CD4-positive, alpha-beta T cell treated with Interleukin-15 for 1 hour (primary cell): ENCODE measurements around the gene CNTNAP2.

Experiments
- DNase-seq: peaks from one replicate; pipeline ENCODE4 v3.0.0-alpha.2; 2020

Gene CNTNAP2

GRCh38 chr7:147903536-147904218 lies 1787.1 kb downstream of the CNTNAP2 start:
- DNase-seq, result no peak

GRCh38 chr7:147904219-147904576 lies 1787.6 kb downstream of the CNTNAP2 start:
- no peak for DNase-seq

GRCh38 chr7:147909431-147910148 lies 1793.0 kb downstream of the CNTNAP2 start:
- no peak for DNase-seq

- no peak for DNase-seq
Measured at GRCh38 chr7:147911201-147911601, 1794.6 kb downstream of the CNTNAP2 start.

GRCh38 chr7:147912291-147912690 lies 1795.7 kb downstream of the CNTNAP2 start:
- no peak for DNase-seq

- DNase-seq, result no peak
Measured at GRCh38 chr7:147912946-147913638, 1796.5 kb downstream of the CNTNAP2 start.

GRCh38 chr7:147915781-147916180 lies 1799.2 kb downstream of the CNTNAP2 start:
- no peak for DNase-seq

- DNase-seq, result no peak
Measured at GRCh38 chr7:147916573-147916972, 1800.0 kb downstream of the CNTNAP2 start.

- DNase-seq, result no peak
Measured at GRCh38 chr7:147923841-147924240, 1807.2 kb downstream of the CNTNAP2 start.

GRCh38 chr7:147937428-147937827 lies 1820.8 kb downstream of the CNTNAP2 start:
- DNase-seq, result no peak

GRCh38 chr7:147941381-147941780 lies 1824.8 kb downstream of the CNTNAP2 start:
- no peak for DNase-seq

GRCh38 chr7:147944321-147944720 lies 1827.7 kb downstream of the CNTNAP2 start:
- no peak for DNase-seq

GRCh38 chr7:147952918-147953317 lies 1836.3 kb downstream of the CNTNAP2 start:
- DNase-seq, result no peak

GRCh38 chr7:147968046-147968610 lies 1851.5 kb downstream of the CNTNAP2 start:
- DNase-seq, result no peak

- no peak for DNase-seq
Measured at GRCh38 chr7:147971606-147972110, 1855.1 kb downstream of the CNTNAP2 start.

- DNase-seq, result no peak
Measured at GRCh38 chr7:147978201-147978600, 1861.6 kb downstream of the CNTNAP2 start.

GRCh38 chr7:147978651-147979050 lies 1862.0 kb downstream of the CNTNAP2 start:
- no peak for DNase-seq

- no peak for DNase-seq
Measured at GRCh38 chr7:147980826-147981813, 1864.5 kb downstream of the CNTNAP2 start.

- DNase-seq, result no peak
Measured at GRCh38 chr7:147982307-147982706, 1865.7 kb downstream of the CNTNAP2 start.

- DNase-seq, result no peak
Measured at GRCh38 chr7:147984265-147984664, 1867.7 kb downstream of the CNTNAP2 start.

GRCh38 chr7:147990079-147990478 lies 1873.5 kb downstream of the CNTNAP2 start:
- no peak for DNase-seq

GRCh38 chr7:147990942-147991341 lies 1874.3 kb downstream of the CNTNAP2 start:
- DNase-seq, result no peak
